ENCODE data around the gene ANKRD2.
"Not testable (repeated sequence)": the region's sequence is repeated elsewhere in the genome, so short reads cannot be mapped to it uniquely, and the experiment has no call there.

ANKRD2 gene

DNA sequence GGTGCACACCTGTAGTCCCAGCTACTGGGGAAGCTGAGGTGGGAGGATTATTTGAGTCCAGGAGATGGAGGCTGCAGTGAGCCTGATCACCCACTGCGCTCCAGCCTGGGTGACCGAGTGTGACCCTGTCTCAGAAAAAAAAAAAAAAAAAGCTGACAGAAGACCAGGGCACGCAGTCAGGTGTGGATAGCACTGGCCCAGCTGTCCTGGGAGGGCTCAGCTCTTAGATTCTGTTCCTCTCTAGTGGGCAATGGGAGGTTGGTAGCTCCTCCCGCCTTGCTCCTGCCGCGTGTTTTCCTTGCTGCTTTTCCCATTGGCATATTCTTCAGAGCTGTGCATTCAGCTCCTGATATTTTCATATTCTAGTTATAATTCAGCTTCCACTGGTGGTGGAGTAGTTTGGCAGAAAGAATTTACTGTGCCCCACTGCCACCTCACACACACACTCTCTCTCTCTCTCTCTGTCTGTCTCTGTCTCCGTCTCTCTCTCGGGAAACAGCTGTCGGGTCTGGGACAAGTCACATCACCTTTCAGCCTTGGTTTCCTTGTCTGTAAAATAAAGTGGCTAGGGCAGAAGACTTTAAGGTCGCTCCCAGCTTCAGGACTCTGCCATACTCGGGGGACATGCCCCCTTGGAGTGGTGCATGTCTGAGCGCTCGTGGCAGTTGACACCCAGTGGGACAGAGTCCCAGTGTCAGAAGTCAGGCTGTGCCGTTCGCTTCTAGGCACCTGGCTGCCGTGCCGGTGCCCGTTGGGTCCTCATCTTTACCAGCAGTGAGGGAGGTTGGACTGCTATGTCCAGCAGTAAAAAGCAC, 25.9 kb upstream of the ANKRD2 start:
- no peaks in the 10 kb centered on the region for H3K9me3 ChIP-seq (ENCODE audit: control insufficient read depth in 1 of 2, low read length in 2 of 2)
- peaks cover 11 to 14% of the 10 kb centered on the region in 2 donors for H3K4me1 ChIP-seq (ENCODE audit: control insufficient read depth in 1 of 2, insufficient read depth in 2 of 2, low read length in 2 of 2)
- H3K4me3 ChIP-seq (ENCODE audit: low read depth in 1 of 2, low read length in 2 of 2): no peak overlapping the region
- H3K36me3 ChIP-seq (ENCODE audit: control insufficient read depth in 1 of 2, insufficient read depth in 2 of 2, low read length in 2 of 2): no peaks in the 10 kb centered on the region
- no peak overlapping the region for H3K27ac ChIP-seq (ENCODE audit: low read depth, low read length)
- H3K27me3 ChIP-seq (ENCODE audit: control insufficient read depth in 1 of 2, insufficient read depth in 2 of 2, low read length in 2 of 2): no peaks in the 10 kb centered on the region
- no peak overlapping the region for H3K9ac ChIP-seq (ENCODE audit: low read depth in 1 of 2, low read length in 2 of 2)

DNA sequence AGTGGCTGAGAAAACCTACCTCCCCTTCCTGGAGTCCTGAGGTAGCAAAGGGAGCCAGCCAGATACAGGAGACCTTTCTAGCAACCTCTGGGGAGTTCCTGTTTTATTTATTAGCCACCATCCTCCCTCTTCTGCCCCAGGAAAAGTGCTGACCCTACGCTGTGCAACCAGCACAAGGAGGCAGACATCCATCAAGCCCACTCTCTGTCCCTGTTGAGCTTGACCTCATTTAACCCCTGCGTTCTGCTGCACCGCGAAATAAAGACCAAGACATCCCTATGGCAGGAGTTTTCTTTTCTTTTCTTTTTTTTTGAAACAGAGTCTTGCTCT, 25.3 kb upstream of the ANKRD2 start:
- Histone ChIP-seq H3K9me3 (ENCODE audit: control insufficient read depth in 1 of 2, low read length in 2 of 2) (no peaks in the 10 kb centered on the region), H3K4me1 (ENCODE audit: control insufficient read depth in 1 of 2, insufficient read depth in 2 of 2, low read length in 2 of 2) (peaks cover 8 to 14% of the 10 kb centered on the region in 2 donors), H3K27me3 (ENCODE audit: control insufficient read depth in 1 of 2, insufficient read depth in 2 of 2, low read length in 2 of 2) (no peaks in the 10 kb centered on the region), H3K9ac (ENCODE audit: low read depth in 1 of 2, low read length in 2 of 2) (no peak overlapping the region), H3K27ac (ENCODE audit: low read depth, low read length) (no peak overlapping the region), H3K36me3 (ENCODE audit: control insufficient read depth in 1 of 2, insufficient read depth in 2 of 2, low read length in 2 of 2) (no peaks in the 10 kb centered on the region), H3K4me3 (ENCODE audit: low read depth in 1 of 2, low read length in 2 of 2) (no peak overlapping the region)

DNA sequence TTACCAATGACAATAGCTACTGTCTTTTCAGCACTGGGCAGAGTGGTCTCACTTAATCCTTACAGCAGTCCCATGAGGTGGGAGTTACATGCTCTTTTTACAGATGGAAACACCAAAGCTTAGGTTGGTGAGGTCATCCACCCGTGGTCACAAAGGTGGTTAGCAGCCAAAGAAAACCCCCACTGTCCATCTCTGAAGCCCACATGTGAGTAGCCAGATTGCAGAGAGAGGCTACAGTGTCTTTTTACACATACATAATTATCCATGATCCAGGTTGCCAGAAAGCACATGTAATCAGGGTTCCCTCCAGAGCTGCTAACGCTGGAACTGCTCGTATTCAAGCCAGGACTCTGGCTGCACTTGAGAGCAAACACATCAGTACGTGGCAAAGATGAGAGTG, 24.6 kb upstream of the ANKRD2 start:
- Histone ChIP-seq H3K4me3 (ENCODE audit: low read depth in 1 of 2, low read length in 2 of 2) (no peak overlapping the region), H3K27me3 (ENCODE audit: control insufficient read depth in 1 of 2, insufficient read depth in 2 of 2, low read length in 2 of 2) (no peaks in the 10 kb centered on the region), H3K9ac (ENCODE audit: low read depth in 1 of 2, low read length in 2 of 2) (no peak overlapping the region), H3K9me3 (ENCODE audit: control insufficient read depth in 1 of 2, low read length in 2 of 2) (no peaks in the 10 kb centered on the region), H3K36me3 (ENCODE audit: control insufficient read depth in 1 of 2, insufficient read depth in 2 of 2, low read length in 2 of 2) (no peaks in the 10 kb centered on the region), H3K27ac (ENCODE audit: low read depth, low read length) (no peak overlapping the region), H3K4me1 (ENCODE audit: control insufficient read depth in 1 of 2, insufficient read depth in 2 of 2, low read length in 2 of 2) (peaks cover under 1 to 7% of the 10 kb centered on the region in 2 donors)

DNA sequence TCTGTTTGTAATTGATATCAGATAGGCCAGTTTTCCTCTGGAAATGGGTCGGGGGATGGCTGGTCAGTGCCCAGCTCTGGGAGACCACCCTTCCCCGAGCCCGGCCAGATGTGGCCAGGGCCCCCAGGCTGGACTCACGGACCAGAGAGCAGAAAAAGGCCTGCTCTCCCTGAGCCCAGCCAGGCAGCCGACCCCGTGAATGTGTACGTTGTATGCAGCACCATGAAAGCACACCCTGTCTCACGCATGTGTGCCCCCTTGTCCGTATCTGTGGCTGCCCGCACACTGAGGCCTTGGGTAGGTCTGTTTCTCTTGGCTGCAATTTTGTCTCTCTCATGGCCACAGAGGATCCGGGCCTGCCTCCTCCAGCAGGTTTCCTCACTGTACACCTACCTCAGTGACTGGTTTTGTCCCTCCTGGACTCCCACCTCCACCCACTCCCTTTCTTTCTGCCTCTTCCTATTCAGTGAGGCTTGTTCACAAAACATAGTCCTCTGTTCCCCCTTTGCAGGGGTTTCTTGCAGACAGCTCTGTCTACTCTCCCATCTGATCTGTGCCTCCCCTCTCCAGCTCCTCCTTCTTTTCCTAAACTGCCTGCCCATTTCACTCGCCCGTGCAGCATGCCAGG, 23.6 kb upstream of the ANKRD2 start:
- no peak overlapping the region for H3K9ac ChIP-seq (ENCODE audit: low read depth in 1 of 2, low read length in 2 of 2)
- no peaks in the 10 kb centered on the region for H3K9me3 ChIP-seq (ENCODE audit: control insufficient read depth in 1 of 2, low read length in 2 of 2)
- no peaks in the 10 kb centered on the region for H3K4me1 ChIP-seq (ENCODE audit: control insufficient read depth in 1 of 2, insufficient read depth in 2 of 2, low read length in 2 of 2)
- H3K4me3 ChIP-seq (ENCODE audit: low read depth in 1 of 2, low read length in 2 of 2): no peak overlapping the region
- H3K36me3 ChIP-seq (ENCODE audit: control insufficient read depth in 1 of 2, insufficient read depth in 2 of 2, low read length in 2 of 2): no peaks in the 10 kb centered on the region
- H3K27me3 ChIP-seq (ENCODE audit: control insufficient read depth in 1 of 2, insufficient read depth in 2 of 2, low read length in 2 of 2): no peaks in the 10 kb centered on the region
- H3K27ac ChIP-seq (ENCODE audit: low read depth, low read length): no peak overlapping the region

DNA sequence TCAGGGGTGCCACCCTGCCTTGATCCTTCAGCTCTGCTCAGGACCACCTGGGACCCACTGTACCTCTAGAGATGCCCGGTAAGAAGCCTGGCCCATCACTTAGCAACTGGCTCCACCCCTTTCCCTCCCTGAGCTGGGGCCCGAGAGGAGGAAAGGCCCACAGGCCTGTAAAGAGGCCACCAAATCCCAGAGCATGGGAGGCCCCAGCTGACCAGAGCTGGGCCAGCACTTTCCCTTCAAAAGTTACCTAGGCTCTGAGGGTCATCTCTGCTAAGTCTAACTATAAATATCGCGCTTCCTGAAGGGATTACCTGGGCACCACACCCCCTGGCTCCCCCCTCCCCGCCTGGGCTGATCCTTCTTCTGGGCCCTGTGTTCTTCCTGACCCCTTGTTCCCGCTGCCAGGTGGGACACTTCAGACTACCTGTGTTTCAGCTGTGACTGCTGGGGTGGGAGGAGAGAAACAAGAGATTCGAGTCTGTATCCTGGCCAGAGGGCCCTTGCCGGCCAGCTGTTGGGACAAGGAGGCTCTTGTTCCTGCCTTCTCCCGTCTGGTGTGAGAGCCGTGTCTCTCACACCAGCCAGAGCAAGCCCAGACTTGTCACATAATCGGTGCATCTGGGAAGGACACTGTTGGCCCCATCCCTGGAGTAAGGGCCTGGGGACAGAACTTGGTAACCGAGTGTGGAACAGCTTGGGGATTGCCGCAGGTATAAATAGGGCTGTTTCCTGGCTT, 22.8 kb upstream of the ANKRD2 start:
- Histone ChIP-seq H3K36me3 (ENCODE audit: control insufficient read depth in 1 of 2, insufficient read depth in 2 of 2, low read length in 2 of 2) (no peaks in the 10 kb centered on the region), H3K27ac (ENCODE audit: low read depth, low read length) (peak overlapping the region; percentile 22), H3K9me3 (ENCODE audit: control insufficient read depth in 1 of 2, low read length in 2 of 2) (no peaks in the 10 kb centered on the region), H3K4me1 (ENCODE audit: control insufficient read depth in 1 of 2, insufficient read depth in 2 of 2, low read length in 2 of 2) (no peaks in the 10 kb centered on the region), H3K4me3 (ENCODE audit: low read depth in 1 of 2, low read length in 2 of 2) (no peak overlapping the region), H3K27me3 (ENCODE audit: control insufficient read depth in 1 of 2, insufficient read depth in 2 of 2, low read length in 2 of 2) (no peaks in the 10 kb centered on the region), H3K9ac (ENCODE audit: low read depth in 1 of 2, low read length in 2 of 2) (no peak overlapping the region)

DNA sequence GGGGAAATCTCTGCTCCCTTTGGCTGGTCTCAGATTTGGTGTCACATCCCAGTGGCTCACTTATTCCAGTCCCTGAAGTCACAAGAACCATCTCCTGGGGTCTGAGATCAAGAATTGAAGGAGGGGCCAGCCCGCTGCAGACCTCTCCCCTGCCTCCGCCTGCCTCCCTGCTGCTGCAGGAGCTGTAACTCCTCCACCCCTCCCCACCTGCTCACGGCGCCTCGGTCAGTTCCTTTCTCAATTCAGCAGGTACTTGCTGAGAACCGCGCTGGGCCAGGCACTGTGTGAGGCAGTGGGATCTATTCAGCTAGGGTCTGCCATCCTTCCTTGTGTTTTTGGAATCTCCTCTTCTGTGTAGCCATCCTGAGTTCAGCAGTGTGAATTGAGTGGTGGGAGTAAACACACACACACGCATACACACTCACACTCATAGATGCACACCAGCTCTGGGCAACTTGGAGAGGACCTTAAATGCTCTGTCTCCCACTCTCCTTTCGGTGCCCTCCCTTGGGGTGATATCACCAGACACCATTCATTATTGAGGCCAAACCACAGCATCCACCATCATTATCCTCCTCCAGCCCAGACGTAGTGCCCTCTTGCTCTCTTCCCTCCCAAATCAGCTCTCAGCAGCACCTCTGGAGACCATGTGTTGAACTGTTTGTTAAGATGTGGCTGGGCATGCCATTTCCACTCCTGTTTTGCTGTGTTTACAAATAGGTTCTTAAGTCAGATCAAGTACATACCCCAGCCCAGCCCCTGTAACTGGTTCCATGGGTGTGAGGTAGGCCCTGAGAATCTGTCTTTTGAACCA, 22.0 kb upstream of the ANKRD2 start:
- H3K9ac ChIP-seq (ENCODE audit: low read depth in 1 of 2, low read length in 2 of 2): no peak overlapping the region
- peak overlapping the region; percentile 22 for H3K27ac ChIP-seq (ENCODE audit: low read depth, low read length)
- H3K9me3 ChIP-seq (ENCODE audit: control insufficient read depth in 1 of 2, low read length in 2 of 2): no peaks in the 10 kb centered on the region
- no peaks in the 10 kb centered on the region for H3K4me1 ChIP-seq (ENCODE audit: control insufficient read depth in 1 of 2, insufficient read depth in 2 of 2, low read length in 2 of 2)
- H3K27me3 ChIP-seq (ENCODE audit: control insufficient read depth in 1 of 2, insufficient read depth in 2 of 2, low read length in 2 of 2): no peaks in the 10 kb centered on the region
- H3K36me3 ChIP-seq (ENCODE audit: control insufficient read depth in 1 of 2, insufficient read depth in 2 of 2, low read length in 2 of 2): no peaks in the 10 kb centered on the region
- no peak overlapping the region for H3K4me3 ChIP-seq (ENCODE audit: low read depth in 1 of 2, low read length in 2 of 2)

DNA sequence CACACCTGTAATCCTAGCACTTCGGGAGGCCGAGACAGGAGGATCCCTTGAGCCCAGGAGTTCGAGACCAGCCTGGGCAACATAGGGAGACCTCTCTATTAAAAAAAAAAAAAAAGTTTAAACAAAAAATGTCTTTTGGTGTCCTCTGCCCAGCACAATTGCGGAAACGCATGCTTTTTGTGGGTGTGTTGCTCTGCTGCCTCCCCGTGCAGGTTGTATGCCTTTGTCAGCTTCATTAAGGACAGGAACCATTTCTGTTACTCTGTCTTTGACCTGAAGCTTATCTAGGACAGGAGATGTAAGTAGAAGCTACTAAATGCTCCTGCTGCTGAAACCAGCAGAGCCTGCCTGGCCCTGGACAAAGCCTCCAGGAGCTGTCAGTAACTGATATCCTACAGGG, 21.3 kb upstream of the ANKRD2 start:
- no peaks in the 10 kb centered on the region for H3K27me3 ChIP-seq (ENCODE audit: control insufficient read depth in 1 of 2, insufficient read depth in 2 of 2, low read length in 2 of 2)
- H3K4me3 ChIP-seq (ENCODE audit: low read depth in 1 of 2, low read length in 2 of 2): no peak overlapping the region
- no peak overlapping the region for H3K27ac ChIP-seq (ENCODE audit: low read depth, low read length)
- no peaks in the 10 kb centered on the region for H3K9me3 ChIP-seq (ENCODE audit: control insufficient read depth in 1 of 2, low read length in 2 of 2)
- H3K9ac ChIP-seq (ENCODE audit: low read depth in 1 of 2, low read length in 2 of 2): no peak overlapping the region
- no peaks in the 10 kb centered on the region for H3K4me1 ChIP-seq (ENCODE audit: control insufficient read depth in 1 of 2, insufficient read depth in 2 of 2, low read length in 2 of 2)
- H3K36me3 ChIP-seq (ENCODE audit: control insufficient read depth in 1 of 2, insufficient read depth in 2 of 2, low read length in 2 of 2): no peaks in the 10 kb centered on the region

DNA sequence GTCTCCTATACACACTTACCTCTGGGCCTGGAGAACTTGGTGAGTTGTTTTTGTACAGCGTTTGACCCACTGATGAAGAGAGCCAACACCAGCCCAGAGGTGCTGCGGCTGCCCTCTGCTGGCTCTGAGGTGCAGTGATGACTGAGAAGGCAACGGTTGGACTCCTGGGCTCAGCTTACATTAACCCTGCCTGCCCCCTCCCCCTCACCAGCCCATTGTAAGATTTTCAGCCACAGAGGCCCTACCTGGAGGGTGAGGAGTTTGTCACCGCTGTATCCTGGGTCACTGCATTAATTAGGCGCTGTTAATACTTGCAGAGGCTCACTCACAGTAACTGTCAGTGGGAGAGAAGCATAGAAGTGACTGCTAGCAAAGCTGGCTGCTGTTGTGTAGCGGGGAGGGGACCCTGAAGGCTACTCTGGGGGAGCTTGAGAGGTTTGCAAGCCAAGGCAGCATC, 19.0 kb upstream of the ANKRD2 start:
- Histone ChIP-seq H3K4me3 (ENCODE audit: low read depth in 1 of 2, low read length in 2 of 2) (no peak overlapping the region), H3K36me3 (ENCODE audit: control insufficient read depth in 1 of 2, insufficient read depth in 2 of 2, low read length in 2 of 2) (no peaks in the 10 kb centered on the region), H3K4me1 (ENCODE audit: control insufficient read depth in 1 of 2, insufficient read depth in 2 of 2, low read length in 2 of 2) (no peaks in the 10 kb centered on the region), H3K9ac (ENCODE audit: low read depth in 1 of 2, low read length in 2 of 2) (no peak overlapping the region), H3K27me3 (ENCODE audit: control insufficient read depth in 1 of 2, insufficient read depth in 2 of 2, low read length in 2 of 2) (no peaks in the 10 kb centered on the region), H3K27ac (ENCODE audit: low read depth, low read length) (no peak overlapping the region), H3K9me3 (ENCODE audit: control insufficient read depth in 1 of 2, low read length in 2 of 2) (no peaks in the 10 kb centered on the region)

DNA sequence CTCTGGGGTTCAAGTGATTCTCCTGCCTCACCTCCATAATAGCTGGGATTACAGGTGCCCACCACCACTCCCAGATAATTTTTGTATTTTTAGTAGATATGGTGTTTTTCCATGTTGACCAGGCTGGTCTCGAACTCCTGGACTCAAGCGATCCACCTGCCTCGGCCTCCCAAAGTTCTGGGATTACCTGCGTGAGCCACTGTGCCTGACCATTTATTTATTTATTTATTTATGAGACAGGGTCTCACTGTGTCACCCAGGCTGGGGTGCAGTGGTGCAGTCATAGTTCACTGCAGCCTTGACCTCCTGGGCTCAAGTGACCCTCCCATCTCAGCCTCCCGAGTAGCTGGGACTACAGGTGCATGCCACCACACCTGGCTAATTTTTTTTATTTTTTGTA, 18.2 kb upstream of the ANKRD2 start:
- not testable (repeated sequence) for H3K4me3 ChIP-seq (ENCODE audit: low read depth in 1 of 2, low read length in 2 of 2); H3K27me3 ChIP-seq (ENCODE audit: control insufficient read depth in 1 of 2, insufficient read depth in 2 of 2, low read length in 2 of 2); H3K9ac ChIP-seq (ENCODE audit: low read depth in 1 of 2, low read length in 2 of 2); H3K27ac ChIP-seq (ENCODE audit: low read depth, low read length); H3K4me1 ChIP-seq (ENCODE audit: control insufficient read depth in 1 of 2, insufficient read depth in 2 of 2, low read length in 2 of 2); H3K36me3 ChIP-seq (ENCODE audit: control insufficient read depth in 1 of 2, insufficient read depth in 2 of 2, low read length in 2 of 2); H3K9me3 ChIP-seq (ENCODE audit: control insufficient read depth in 1 of 2, low read length in 2 of 2)

DNA sequence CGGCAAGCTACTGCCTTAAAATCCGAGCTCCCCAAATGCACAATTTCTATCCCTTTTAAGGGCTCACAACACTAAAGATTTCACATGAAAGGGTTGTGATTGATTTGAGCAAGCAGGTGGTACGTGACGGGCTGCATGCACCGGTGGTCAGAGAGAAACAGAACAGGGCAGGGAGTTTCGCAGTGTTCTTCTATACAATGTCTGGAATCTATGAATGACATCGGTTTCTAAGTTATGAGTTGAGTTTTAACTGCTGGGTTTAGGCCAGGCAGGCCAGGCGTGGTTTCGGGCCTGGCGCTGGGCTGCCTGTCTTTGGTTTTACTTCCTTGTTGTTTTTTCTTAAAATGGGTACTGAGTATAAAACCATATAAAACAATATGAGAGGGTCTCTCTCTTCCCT, 17.0 kb upstream of the ANKRD2 start:
- not testable (repeated sequence) for H3K4me3 ChIP-seq (ENCODE audit: low read depth in 1 of 2, low read length in 2 of 2); H3K27ac ChIP-seq (ENCODE audit: low read depth, low read length); H3K9me3 ChIP-seq (ENCODE audit: control insufficient read depth in 1 of 2, low read length in 2 of 2); H3K9ac ChIP-seq (ENCODE audit: low read depth in 1 of 2, low read length in 2 of 2); H3K27me3 ChIP-seq (ENCODE audit: control insufficient read depth in 1 of 2, insufficient read depth in 2 of 2, low read length in 2 of 2); H3K36me3 ChIP-seq (ENCODE audit: control insufficient read depth in 1 of 2, insufficient read depth in 2 of 2, low read length in 2 of 2); H3K4me1 ChIP-seq (ENCODE audit: control insufficient read depth in 1 of 2, insufficient read depth in 2 of 2, low read length in 2 of 2)
